GM12878 (cell line): ENCODE measurements around the gene CNDP1. TPM values are rescaled to one million over a fixed set of nuclear protein-coding genes. Genes with fewer than 3 reads are reported as not detected.

Experiments
- ATAC-seq: fragments of 200-7000 bp; cut with Tn5 transposase; 3 replicates; pipeline ENCODE4 v1.9.1; 2020; ENCODE audit warnings: mild to moderate bottlenecking, moderate library complexity
- BruUV-seq: library from RNA; stranded (reverse); fragments of 400-500 nt; replicated peaks from 2 replicates; lab custom pipeline; 2021; lab: Mats Ljungman, UMichigan
- CTCF ChIA-PET: fragments of 300-600 bp; sonication (Branson Sonifier 250); formaldehyde crosslinking; extraction: SDS; loops from one replicate; lab custom pipeline; 2021; ENCODE audit warnings: inconsistent platforms; lab: Yijun Ruan, JAX
- POLR2A ChIA-PET: fragments of 350-600 bp; formaldehyde crosslinking; extraction: SDS; loops from one replicate; lab custom pipeline; 2021; ENCODE audit warnings: inconsistent platforms; lab: Charles Lee
- RAD21 ChIA-PET: fragments of 300-600 bp; sonication (Branson Sonifier 250); formaldehyde crosslinking; loops from one replicate; lab custom pipeline; 2023; ENCODE audit warnings: antibody characterized with exemption; ENCODE audit not compliant: unreplicated experiment; lab: Charles Lee
- SMC1A ChIA-PET: fragments of 300-600 bp; sonication (Branson Sonifier 250); formaldehyde crosslinking; loops from one replicate; lab custom pipeline; 2023; ENCODE audit not compliant: unreplicated experiment, uncharacterized antibody; lab: Charles Lee
- DNase-seq: peaks from one replicate; pipeline ENCODE4 v3.0.0-alpha.2; 2011; ENCODE audit warnings: low read depth, low spot score
- FAIRE-seq: peaks from 3 replicates; lab custom pipeline; 2011; peaks lifted over from hg19 to GRCh38; lab: Jason Lieb, UNC
- H2AFZ ChIP-seq: 2 replicates; pipeline ENCODE4 v1.6.0; 2011; ENCODE audit warnings: low read depth, low read length, control low read depth; ENCODE audit not compliant: control insufficient read depth
- H3K27ac ChIP-seq: 2 replicates; pipeline ENCODE4 v1.5.1; 2011; ENCODE audit warnings: control low read depth; ENCODE audit not compliant: control insufficient read depth, insufficient read depth
- H3K27me3 ChIP-seq, 2 experiments: replicated peaks in 1 of 2; 2 replicates each; pipeline versions ENCODE4 v1.6.0 to v1.6.1; 2011; ENCODE audit warnings: low read length in 1 of 2; ENCODE audit not compliant: control insufficient read depth in 2 of 2, insufficient read depth in 2 of 2
- H3K36me3 ChIP-seq, 2 experiments: 2 replicates each; pipeline ENCODE4 v1.5.1; 2011; ENCODE audit warnings: low read length in 1 of 2; ENCODE audit not compliant: control insufficient read depth in 2 of 2, insufficient read depth in 2 of 2
- H3K4me1 ChIP-seq: 2 replicates; pipeline ENCODE4 v1.6.1; 2011; ENCODE audit warnings: mild to moderate bottlenecking, low read length, moderate library complexity, mixed read lengths; ENCODE audit not compliant: control insufficient read depth, insufficient read depth
- H3K4me2 ChIP-seq: 2 replicates; pipeline ENCODE4 v1.6.0; 2011; ENCODE audit warnings: control low read depth; ENCODE audit not compliant: control insufficient read depth, insufficient read depth
- H3K4me3 ChIP-seq: fragments of 200-600 bp; sonication (generic); 2 replicates; pipeline ENCODE4 v1.5.1; 2016
- H3K79me2 ChIP-seq: 2 replicates; pipeline ENCODE4 v1.6.0; 2011; ENCODE audit warnings: low read length; ENCODE audit not compliant: control insufficient read depth, insufficient read depth
- H3K9ac ChIP-seq: 2 replicates; pipeline ENCODE4 v1.8.0; 2011; ENCODE audit warnings: low read length, control low read depth, mixed read lengths; ENCODE audit not compliant: control insufficient read depth, insufficient read depth
- H3K9me3 ChIP-seq: replicated peaks from 3 replicates; pipeline ENCODE4 v1.5.1; 2011; ENCODE audit warnings: mild to moderate bottlenecking, low read length; ENCODE audit not compliant: control insufficient read depth, insufficient read depth
- H4K20me1 ChIP-seq: 2 replicates; pipeline ENCODE4 v1.6.0; 2011; ENCODE audit not compliant: control insufficient read depth, insufficient read depth
- BMI1 ChIP-seq: fragments of 450-650 bp; IDR thresholded peaks from 2 replicates; pipeline ENCODE4 v1.6.1; 2016; ENCODE audit warnings: mild to moderate bottlenecking, moderate library complexity, borderline replicate concordance
- CBFB ChIP-seq: IDR thresholded peaks from 2 replicates; pipeline ENCODE4 v1.6.1; 2016; ENCODE audit warnings: antibody characterized with exemption, low read depth
- EGR1 ChIP-seq, 2 experiments: IDR thresholded peaks; 1 replicate in 1 of 2; 2 replicates in 1 of 2; pipeline ENCODE4 v1.6.1; 2011 to 2012; ENCODE audit warnings: low read depth in 2 of 2, low read length in 2 of 2, borderline replicate concordance in 1 of 2, mild to moderate bottlenecking in 1 of 2, moderate library complexity in 1 of 2
- FOS ChIP-seq: IDR thresholded peaks from 3 replicates; pipeline ENCODE4 v1.6.1; 2011; ENCODE audit warnings: borderline replicate concordance; ENCODE audit not compliant: insufficient read length; ENCODE audit errors: extremely low read depth
- KDM1A ChIP-seq: fragments of 200-600 bp; sonication (generic); IDR thresholded peaks from 2 replicates; pipeline ENCODE4 v1.6.1; 2016; ENCODE audit warnings: borderline replicate concordance
- MEF2B ChIP-seq: fragments of 450-650 bp; IDR thresholded peaks from 2 replicates; pipeline ENCODE4 v1.6.1; 2018; ENCODE audit warnings: mild to moderate bottlenecking, moderate library complexity; ENCODE audit not compliant: partially characterized antibody, poor library complexity, severe bottlenecking
- MYC ChIP-seq: IDR thresholded peaks from 2 replicates; pipeline ENCODE4 v1.6.1; 2011; ENCODE audit warnings: mild to moderate bottlenecking, low read length, moderate library complexity, inconsistent platforms; ENCODE audit not compliant: insufficient read depth, insufficient replicate concordance, insufficient read length, severe bottlenecking
- NFXL1 ChIP-seq: fragments of 450-650 bp; IDR thresholded peaks from 2 replicates; pipeline ENCODE4 v1.6.1; 2017; ENCODE audit warnings: antibody characterized with exemption, mild to moderate bottlenecking, borderline replicate concordance
- PBX3 ChIP-seq: IDR thresholded peaks from 2 replicates; pipeline ENCODE4 v1.6.1; 2011; ENCODE audit warnings: mild to moderate bottlenecking, low read depth, low read length, moderate library complexity; ENCODE audit not compliant: insufficient replicate concordance
- PML ChIP-seq: IDR thresholded peaks from 2 replicates; pipeline ENCODE4 v1.6.1; 2012; ENCODE audit warnings: low read length, inconsistent platforms
- POLR2AphosphoS5 ChIP-seq: IDR thresholded peaks from 2 replicates; pipeline ENCODE4 v1.6.1; 2011; ENCODE audit warnings: mild to moderate bottlenecking, low read length, inconsistent platforms
- RBBP5 ChIP-seq: fragments of 200-600 bp; sonication (generic); conservative IDR thresholded peaks from 2 replicates; pipeline ENCODE4 v1.6.1; 2016
- TCF12 ChIP-seq: IDR thresholded peaks from 2 replicates; pipeline ENCODE4 v1.6.1; 2011; ENCODE audit warnings: low read depth, mild to moderate bottlenecking, low read length
- TCF7 ChIP-seq: IDR thresholded peaks from 2 replicates; pipeline ENCODE4 v1.6.1; 2014; ENCODE audit warnings: antibody characterized with exemption, borderline replicate concordance
- ZSCAN29 ChIP-seq: fragments of 450-650 bp; IDR thresholded peaks from 2 replicates; pipeline ENCODE4 v1.6.1; 2017; ENCODE audit warnings: mild to moderate bottlenecking, moderate library complexity
- WGBS: methylation state at CpG from one replicate; pipeline ENCODE4 v1.1.6; 2016; ENCODE audit warnings: low lambda C conversion rate; ENCODE audit not compliant: insufficient replicate concordance, insufficient coverage; ENCODE audit errors: missing lambda C conversion rate; 5-methylcytosine and 5-hydroxymethylcytosine counted together
- in situ Hi-C: fragments of 300-500 bp; cut with MboI; formaldehyde crosslinking; loops from 9 replicates; pipeline ENCODE4 v1.14.3; 2018; ENCODE audit warnings: mixed read lengths
- intact Hi-C: fragments of 100-400 bp; cut with micrococcal nuclease; formaldehyde crosslinking; loops from one replicate; pipeline ENCODE4 v1.14.2; 2022; ENCODE audit not compliant: unreplicated experiment
- polyA plus RNA-seq, 11 experiments: library from polyadenylated mRNA; depleted of rRNA in 4 of 11; unstranded in 6 of 11; stranded (reverse) in 5 of 11; fragments of >200 nt; fragmentation: Nextera tagmentation in 4 of 11; fragmentation: Illumina TruSeq in 1 of 11; extraction: Ambion mirVana in 4 of 11; extraction: Trizol in 1 of 11; gene quantifications; 1 replicate in 1 of 11; 2 replicates in 10 of 11; pipeline versions ENCODE4 v1.2.1 to v1.2.3, GENCODE V29; 2011 to 2016; ENCODE audit warnings: inconsistent platforms in 2 of 11, missing spikeins in 2 of 11, low read depth in 1 of 11
- total RNA-seq, 4 experiments: library from RNA; depleted of rRNA in 3 of 4; stranded (reverse); fragments of >200 nt in 3 of 4; fragmentation: Illumina TruSeq in 1 of 4; extraction: Trizol in 1 of 4; gene quantifications; 2 replicates each; pipeline versions ENCODE4 v1.2.1 to v1.2.3, GENCODE V29; 2013 to 2021

CNDP1 gene
- total and polyA plus RNA-seq, 10 of the 15 experiments (the other 5 are each of a cell fraction or from before 2014, with no cell fraction given), result 0.04 to 0.05 TPM; not detected in 8

DNA sequence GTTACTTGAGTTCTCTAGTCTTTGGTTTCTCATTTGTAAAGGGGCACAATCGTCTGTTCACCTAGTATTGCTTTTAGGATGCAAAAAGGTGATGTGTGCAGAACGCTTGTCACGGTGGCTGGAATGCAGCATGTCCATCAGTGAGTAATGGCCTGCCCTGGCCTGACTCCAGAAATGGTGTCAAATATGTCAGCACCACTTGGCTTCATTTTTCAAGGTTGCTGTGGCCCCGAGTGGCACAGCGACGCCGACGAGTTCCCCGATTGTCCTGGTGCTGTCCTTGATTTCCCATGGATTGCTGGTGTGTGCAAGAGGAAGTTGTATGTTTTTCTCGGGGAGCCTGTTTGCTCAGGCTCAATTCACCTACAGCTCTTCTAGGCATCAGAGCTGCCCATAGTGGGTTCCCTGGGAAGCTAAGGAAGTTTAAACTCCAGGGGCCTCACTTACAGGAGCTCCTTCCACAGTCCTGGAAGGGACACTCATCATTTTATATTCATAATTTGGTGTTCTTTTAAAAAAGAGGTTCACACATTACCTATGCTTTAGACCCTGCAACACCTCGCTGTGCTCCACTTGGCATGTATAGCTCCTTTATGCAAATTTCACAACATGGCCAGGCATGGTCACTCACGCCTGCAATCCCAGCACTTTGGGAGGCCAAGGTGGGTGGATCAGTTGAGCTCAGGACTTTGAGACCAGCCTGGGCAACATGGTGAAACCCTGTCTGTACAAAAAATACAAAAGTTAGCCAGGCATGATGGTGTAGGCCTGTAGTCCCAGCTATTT is 37.8 kb downstream of the CNDP1 start:
- no peak overlapping the region for H3K4me2 ChIP-seq
- H3K9me3 ChIP-seq, result no peaks in the 10 kb centered on the region
- no peak for DNase-seq
- BruUV-seq, result no TSS peak
- no peaks in the 10 kb centered on the region for H3K36me3 ChIP-seq
- peaks cover 0 to 1% of the 10 kb centered on the region in 2 experiments; a peak in 2 of 4 replicates for H3K27me3 ChIP-seq
- no peaks in the 10 kb centered on the region for H3K4me1 ChIP-seq
- no peaks in the 10 kb centered on the region for H3K79me2 ChIP-seq
- SMC1A ChIA-PET, result no interaction called here
- TF ChIP-seq FOS, result no peak
- TF ChIP-seq BMI1, result no peak
- H3K4me3 ChIP-seq, result no peak overlapping the region
- in situ Hi-C loops (no loop called here), intact Hi-C loops (no loop called here)
- CTCF ChIA-PET, result no interaction called here
- no peak for ATAC-seq
- RAD21 ChIA-PET, result no interaction called here
- WGBS, result 51% methylated on average over 12 of the region's 12 CpGs
- no peak overlapping the region for H3K9ac ChIP-seq
- FAIRE-seq, result no peak
- no peaks in the 10 kb centered on the region for H4K20me1 ChIP-seq
- POLR2A ChIA-PET, result no interaction called here
- no peak overlapping the region for H2AFZ ChIP-seq
- H3K27ac ChIP-seq, result no peak overlapping the region

DNA sequence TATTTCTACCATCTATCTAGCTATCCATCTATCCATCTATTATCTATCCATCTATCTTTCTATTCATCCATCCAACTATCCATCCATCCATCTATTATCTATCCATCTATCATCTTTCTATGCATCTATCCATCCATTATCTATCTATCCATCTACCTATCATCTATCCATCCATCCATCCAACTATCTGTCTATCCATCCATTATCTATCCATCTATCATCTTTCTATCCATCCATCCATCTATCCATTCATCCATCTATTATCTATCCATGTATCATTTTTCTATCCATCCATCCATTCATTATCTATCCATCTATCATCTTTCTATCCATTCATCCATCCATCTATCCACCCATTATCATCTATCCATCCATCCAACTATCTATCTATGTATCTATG is 38.8 kb downstream of the CNDP1 start:
- SMC1A ChIA-PET, result no interaction called here
- no peaks in the 10 kb centered on the region for H4K20me1 ChIP-seq
- DNase-seq (no peak), FAIRE-seq (no peak), ATAC-seq (no peak)
- no TSS peak for BruUV-seq
- H3K4me1 ChIP-seq, result no peaks in the 10 kb centered on the region
- H3K79me2 ChIP-seq, result no peaks in the 10 kb centered on the region
- in situ Hi-C loops, result no loop called here
- CTCF ChIA-PET, result no interaction called here
- TF ChIP-seq MYC (no peak), PML (no peak), MEF2B (no peak), KDM1A (no peak), EGR1 (IDR thresholded peaks at IDR 0.05; ENCODE audit: borderline replicate concordance in 1 of 2, low read depth in 2 of 2, low read length in 2 of 2) (no peak), PBX3 (no peak), RBBP5 (no peak), TCF7 (no peak), ZSCAN29 (no peak), TCF12 (no peak), NFXL1 (no peak), CBFB (no peak), POLR2AphosphoS5 (no peak)
- intact Hi-C loops, result no loop called here
- H3K9ac ChIP-seq, result no peak overlapping the region
- H3K4me3 ChIP-seq, result no peak overlapping the region
- RAD21 ChIA-PET, result no interaction called here
- no peak overlapping the region for H3K4me2 ChIP-seq
- H3K9me3 ChIP-seq, result no peaks in the 10 kb centered on the region
- POLR2A ChIA-PET, result no interaction called here
- H3K36me3 ChIP-seq, result no peaks in the 10 kb centered on the region
- no peak overlapping the region for H2AFZ ChIP-seq
- H3K27me3 ChIP-seq, result peaks cover 0 to 1% of the 10 kb centered on the region in 2 experiments; a peak in 2 of 4 replicates
- no peak overlapping the region for H3K27ac ChIP-seq
